ENCODE data around the gene KYAT1.

DNA sequence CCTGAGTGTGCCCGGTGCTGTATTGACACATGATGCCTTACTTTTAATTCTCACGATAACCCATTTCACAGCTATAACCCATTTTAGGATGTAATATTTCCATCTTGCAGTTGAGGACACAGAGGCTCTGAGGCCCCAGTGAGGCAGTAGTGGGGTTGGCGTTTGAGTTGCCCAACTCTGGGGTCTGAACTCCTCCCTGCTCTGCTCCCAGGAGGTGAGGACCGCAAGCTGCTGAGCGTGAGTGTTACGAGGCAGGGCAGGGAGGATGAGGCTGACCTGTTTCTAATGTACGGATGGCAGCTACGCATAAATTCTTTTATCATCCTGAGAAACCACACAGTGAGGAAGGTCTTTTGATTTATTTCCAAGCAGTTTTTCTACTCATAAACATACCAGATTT, 11.6 kb upstream of the KYAT1 start:
- TF ChIP-seq, protein P1, sequence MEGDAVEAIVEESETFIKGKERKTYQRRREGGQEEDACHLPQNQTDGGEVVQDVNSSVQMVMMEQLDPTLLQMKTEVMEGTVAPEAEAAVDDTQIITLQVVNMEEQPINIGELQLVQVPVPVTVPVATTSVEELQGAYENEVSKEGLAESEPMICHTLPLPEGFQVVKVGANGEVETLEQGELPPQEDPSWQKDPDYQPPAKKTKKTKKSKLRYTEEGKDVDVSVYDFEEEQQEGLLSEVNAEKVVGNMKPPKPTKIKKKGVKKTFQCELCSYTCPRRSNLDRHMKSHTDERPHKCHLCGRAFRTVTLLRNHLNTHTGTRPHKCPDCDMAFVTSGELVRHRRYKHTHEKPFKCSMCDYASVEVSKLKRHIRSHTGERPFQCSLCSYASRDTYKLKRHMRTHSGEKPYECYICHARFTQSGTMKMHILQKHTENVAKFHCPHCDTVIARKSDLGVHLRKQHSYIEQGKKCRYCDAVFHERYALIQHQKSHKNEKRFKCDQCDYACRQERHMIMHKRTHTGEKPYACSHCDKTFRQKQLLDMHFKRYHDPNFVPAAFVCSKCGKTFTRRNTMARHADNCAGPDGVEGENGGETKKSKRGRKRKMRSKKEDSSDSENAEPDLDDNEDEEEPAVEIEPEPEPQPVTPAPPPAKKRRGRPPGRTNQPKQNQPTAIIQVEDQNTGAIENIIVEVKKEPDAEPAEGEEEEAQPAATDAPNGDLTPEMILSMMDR (IDR thresholded peaks at IDR 0.05), result no peak
- TF ChIP-seq POLR2A (IDR thresholded peaks at IDR 0.05) (no peak), POLR2AphosphoS5 (IDR thresholded peaks at IDR 0.05) (no peak), EP300 (IDR thresholded peaks at IDR 0.05; ENCODE audit: low read depth) (no peak)
